A549 (cell line): ENCODE results near the gene RUNX1.

Experiments used
- CBX2 ChIP-seq: fragments of 200-600 bp; sonication (generic); IDR thresholded peaks from 2 replicates; pipeline ENCODE4 v1.6.1; 2016; ENCODE audit warnings: low read depth, mild to moderate bottlenecking, borderline replicate concordance
- CBX8 ChIP-seq: fragments of 200-600 bp; sonication (generic); IDR thresholded peaks from 2 replicates; pipeline ENCODE4 v1.6.1; 2016
- CTCF ChIP-seq: fragments of >200 bp; sonication (Bioruptor Twin); formaldehyde crosslinking; IDR thresholded peaks from 3 replicates; pipeline ENCODE4 v1.5.1; 2016
- E2F6 ChIP-seq: IDR thresholded peaks from 2 replicates; pipeline ENCODE4 v1.6.1; 2012; ENCODE audit warnings: low read depth, borderline replicate concordance
- EP300 ChIP-seq, 2 experiments: fragments of >200 bp; sonication (Bioruptor Twin); formaldehyde crosslinking; IDR thresholded peaks; 2 replicates in 1 of 2; 3 replicates in 1 of 2; pipeline ENCODE4 v1.6.1; 2016 to 2017
- HOXB13 ChIP-seq: fragments of 250-450 bp; sonication (Bioruptor Pico); IDR thresholded peaks from 2 replicates; pipeline ENCODE4 v1.5.0; 2020; ENCODE audit warnings: low read depth, mild to moderate bottlenecking, moderate library complexity
- MAX ChIP-seq: IDR thresholded peaks from 2 replicates; pipeline ENCODE4 v1.6.1; 2012
- POLR2A ChIP-seq: IDR thresholded peaks from 2 replicates; pipeline ENCODE4 v1.6.1; 2012; ENCODE audit warnings: mild to moderate bottlenecking, low read length
- RAD21 ChIP-seq, 2 experiments: fragments of >200 bp in 1 of 2; sonication (Bioruptor Twin) in 1 of 2; formaldehyde crosslinking in 1 of 2; IDR thresholded peaks in 1 of 2; conservative IDR thresholded peaks in 1 of 2; 2 replicates in 1 of 2; 3 replicates in 1 of 2; pipeline ENCODE4 v1.6.1; 2012 to 2018; ENCODE audit warnings: inconsistent platforms in 1 of 2
- REST ChIP-seq: fragments of 200-600 bp; sonication (generic); IDR thresholded peaks from 2 replicates; pipeline ENCODE4 v1.6.1; 2016; ENCODE audit warnings: antibody characterized with exemption, mild to moderate bottlenecking, moderate library complexity
- RFX5 ChIP-seq: fragments of 450-650 bp; IDR thresholded peaks from 2 replicates; pipeline ENCODE4 v1.7.1; 2014; ENCODE audit warnings: antibody characterized with exemption, mild to moderate bottlenecking, moderate library complexity
- SREBF2 ChIP-seq: fragments of 450-650 bp; IDR thresholded peaks from 2 replicates; pipeline ENCODE4 v1.6.1; 2014; ENCODE audit warnings: mild to moderate bottlenecking, moderate library complexity
- USF2 ChIP-seq: fragments of 450-650 bp; IDR thresholded peaks from 2 replicates; pipeline ENCODE4 v1.6.1; 2014; ENCODE audit warnings: antibody characterized with exemption

GRCh38 chr21:35028451-35028978 lies 20.6 kb downstream of the RUNX1 start:
- TF ChIP-seq CTCF (no peak), CBX2 (no peak), MAX (no peak), POLR2A (no peak), REST (no peak), RAD21 (conservative IDR thresholded peaks at IDR 0.05 in 1 of 2, IDR thresholded peaks at IDR 0.05 in 1 of 2) (no peak), RFX5 (no peak), SREBF2 (no peak), USF2 (no peak), HOXB13 (no peak), E2F6 (no peak), CBX8 (no peak), EP300 (IDR thresholded peaks at IDR 0.05) (no peak)
